Measurements from ENCODE around the gene DMKN. TPM values are rescaled to one million over a fixed set of nuclear protein-coding genes. Genes with fewer than 3 reads are reported as not detected.
"Not testable (repeated sequence)": the region's sequence is repeated elsewhere in the genome, so short reads cannot be mapped to it uniquely, and the experiment has no call there.

The DMKN gene
- total RNA-seq, 2 experiments from 2014 or later: not detected

DNA sequence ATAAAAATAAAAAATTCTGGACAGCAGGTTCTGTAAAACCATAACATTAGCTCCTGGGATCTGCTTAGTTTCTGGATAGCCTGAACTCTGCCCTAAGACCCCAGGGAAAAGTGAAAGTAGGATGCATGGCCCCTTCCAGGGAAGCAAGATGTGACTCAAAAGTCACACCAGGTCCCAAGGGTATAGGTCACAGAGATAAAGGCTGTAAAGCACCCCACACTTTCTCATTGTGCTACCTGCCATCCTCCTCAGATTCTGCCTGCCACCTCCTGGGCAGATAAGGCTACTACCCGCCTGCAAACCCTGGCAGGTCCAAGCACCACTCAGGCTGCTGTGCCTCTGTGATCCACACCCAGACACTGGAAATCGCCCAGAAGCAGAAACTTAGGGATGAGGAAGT, 44.8 kb downstream of the DMKN start:
- POLR2A ChIA-PET: interaction anchor here (1.3 kb wide), 1 partner anchor 116 kb away, joined by 5 read pairs; no protein-coding TSS in a partner anchor
- H3K36me3 Mint-ChIP-seq (ENCODE audit: low read depth): no peaks in the 10 kb centered on the region

DNA sequence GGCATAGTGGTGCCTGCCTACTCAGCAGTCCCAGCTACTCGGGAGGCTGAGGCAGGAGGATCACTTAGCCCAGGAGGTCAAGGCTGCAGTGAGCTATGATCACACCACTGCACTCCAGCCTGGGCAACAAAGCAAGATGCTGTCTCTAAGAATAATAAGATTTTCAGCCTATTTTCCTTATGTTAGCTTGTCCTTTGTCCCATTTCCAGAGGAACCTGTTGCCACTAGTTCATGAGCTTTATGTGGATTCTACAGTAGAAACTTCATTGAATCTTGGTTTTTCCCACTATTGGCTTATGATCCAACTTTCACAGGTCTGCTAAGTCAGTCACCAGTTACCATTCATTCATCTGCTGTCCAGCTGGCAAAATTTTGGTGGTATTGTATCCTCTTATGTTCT, 47.2 kb downstream of the DMKN start:
- Mint-ChIP-seq H3K36me3 (ENCODE audit: low read depth) (no peaks in the 10 kb centered on the region), H3K4me1 (ENCODE audit: low read depth) (peaks cover 28% of the 10 kb centered on the region), H3K9me3 (ENCODE audit: insufficient read depth) (no peaks in the 10 kb centered on the region), H3K27ac (no peak overlapping the region), H3K27me3 (ENCODE audit: low read depth) (peaks cover 12% of the 10 kb centered on the region), H3K4me3 (no peak overlapping the region)
- POLR2A ChIA-PET: no interaction called here
- CTCF ChIA-PET: interaction anchor here (0.7 to 1.2 kb wide), 5 partner anchors 15 to 197 kb away, joined by 3 to 12 read pairs (median 3); partner anchors contain the start of genes FFAR2 and USF2
- DNase-seq (no peak), ATAC-seq (no peak)

More for the DNA sequence above, 44.8 kb downstream of the DMKN start:
- peaks cover 12% of the 10 kb centered on the region for H3K27me3 Mint-ChIP-seq (ENCODE audit: low read depth)
- CTCF ChIA-PET: interaction anchor here (0.7 to 4.0 kb wide), 19 partner anchors 9 to 402 kb away, joined by 3 to 73 read pairs (median 3); partner anchors contain the start of genes FFAR1 and FFAR3
- peak; percentile 77 for DNase-seq
- peak; percentile 98 for ATAC-seq
- no peak overlapping the region for H3K4me3 Mint-ChIP-seq
- H3K9me3 Mint-ChIP-seq (ENCODE audit: insufficient read depth): no peaks in the 10 kb centered on the region
- no peak overlapping the region for H3K27ac Mint-ChIP-seq
- peaks cover 12% of the 10 kb centered on the region for H3K4me1 Mint-ChIP-seq (ENCODE audit: low read depth)

DNA sequence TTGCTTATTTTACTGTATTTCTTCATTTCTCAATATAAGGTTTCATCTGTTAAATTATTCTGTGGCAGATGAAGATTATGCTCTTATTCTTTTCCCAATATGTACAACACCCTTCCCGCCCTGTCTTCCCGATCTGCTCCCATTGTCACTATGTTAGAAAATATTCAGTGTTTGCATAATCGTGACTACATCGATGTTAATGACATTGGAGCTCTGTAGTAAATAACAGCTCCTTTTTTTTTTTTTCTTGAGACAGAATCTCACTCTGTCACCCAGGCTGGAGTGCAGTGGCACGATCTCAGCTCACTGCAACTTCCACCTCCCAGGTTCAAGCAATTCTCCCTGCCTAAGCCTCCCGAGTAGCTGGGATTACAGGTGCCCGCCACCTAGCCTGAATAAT, 50.5 kb downstream of the DMKN start:
- not testable (repeated sequence) for H3K9me3 Mint-ChIP-seq (ENCODE audit: insufficient read depth); DNase-seq; H3K36me3 Mint-ChIP-seq (ENCODE audit: low read depth)
- peaks cover 36% of the 10 kb centered on the region for H3K4me1 Mint-ChIP-seq (ENCODE audit: low read depth)
- peak; percentile 45 for ATAC-seq
- H3K4me3 Mint-ChIP-seq: peak overlapping the region; percentile 59
- H3K27ac Mint-ChIP-seq: peak overlapping the region; percentile 93
- peaks cover 13% of the 10 kb centered on the region for H3K27me3 Mint-ChIP-seq (ENCODE audit: low read depth)
- POLR2A ChIA-PET: interaction anchor here (0.5 to 1.0 kb wide), 2 partner anchors 110 to 284 kb away, joined by 3 to 5 read pairs; no protein-coding TSS in a partner anchor
- CTCF ChIA-PET: interaction anchor here (1.0 to 3.6 kb wide), 11 partner anchors 12 to 251 kb away, joined by 3 to 34 read pairs (median 8); partner anchors contain the start of genes FFAR2 and FFAR3

DNA sequence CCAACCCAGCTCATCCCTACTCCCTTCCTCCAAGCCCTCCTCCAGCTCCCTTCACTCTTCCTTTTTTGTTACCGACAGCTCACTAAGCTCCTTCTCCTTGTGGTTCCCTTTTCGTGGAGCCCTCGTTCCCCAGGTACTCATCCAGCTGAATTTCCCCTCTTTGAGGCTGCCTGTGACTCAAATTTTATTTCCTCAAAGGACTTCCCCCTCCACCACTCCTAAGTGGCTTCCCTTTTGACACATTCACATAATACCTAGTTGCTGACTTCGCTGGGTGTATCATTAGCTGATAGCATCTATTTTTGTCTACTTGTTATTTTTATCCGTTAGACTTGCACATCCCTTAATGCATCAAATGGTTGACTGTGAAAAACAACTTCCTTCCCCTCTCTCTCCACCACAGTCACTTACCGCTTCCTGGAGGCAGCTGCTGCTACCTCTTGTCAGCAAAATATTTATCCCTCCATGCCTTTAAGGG, 50.9 kb downstream of the DMKN start:
- H3K36me3 Mint-ChIP-seq (ENCODE audit: low read depth): no peaks in the 10 kb centered on the region
- peak; percentile 86 for DNase-seq
- peak overlapping the region; percentile 93 for H3K27ac Mint-ChIP-seq
- ATAC-seq: peak; percentile 93
- H3K27me3 Mint-ChIP-seq (ENCODE audit: low read depth): peaks cover 11% of the 10 kb centered on the region
- POLR2A ChIA-PET: interaction anchor here (0.5 to 1.0 kb wide), 2 partner anchors 109 to 1399 kb away, joined by 3 to 5 read pairs; no protein-coding TSS in a partner anchor
- CTCF ChIA-PET: interaction anchor here (0.7 to 3.6 kb wide), 11 partner anchors 11 to 251 kb away, joined by 3 to 34 read pairs (median 8); partner anchors contain the start of genes FFAR2 and FFAR3
- H3K4me3 Mint-ChIP-seq: peak overlapping the region; percentile 59
- H3K4me1 Mint-ChIP-seq (ENCODE audit: low read depth): peaks cover 36% of the 10 kb centered on the region
- H3K9me3 Mint-ChIP-seq (ENCODE audit: insufficient read depth): no peaks in the 10 kb centered on the region

DNA sequence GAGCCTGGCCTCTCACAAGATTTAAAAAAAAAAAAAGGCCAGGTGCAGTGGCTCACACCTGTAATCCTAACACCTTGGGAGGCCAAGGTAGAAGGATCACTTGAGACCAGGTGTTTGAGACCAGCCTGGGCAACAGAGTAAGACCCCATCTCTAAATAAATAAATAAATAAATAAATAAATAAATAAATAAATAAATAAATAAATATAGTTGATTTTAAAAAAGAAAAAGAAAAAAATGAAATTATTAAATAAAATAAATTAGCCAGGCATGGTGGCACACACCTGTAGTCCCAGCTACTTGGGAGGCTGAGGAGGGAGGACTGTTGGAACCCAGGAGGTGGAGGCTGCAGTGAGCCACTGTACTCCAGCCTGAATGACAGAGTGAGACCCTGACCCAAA, 51.7 kb downstream of the DMKN start:
- peaks cover 11% of the 10 kb centered on the region for H3K27me3 Mint-ChIP-seq (ENCODE audit: low read depth)
- CTCF ChIA-PET: interaction anchor here (1.6 to 3.6 kb wide), 5 partner anchors 10 to 250 kb away, joined by 8 to 34 read pairs (median 13); partner anchors contain the start of gene FFAR3
- H3K4me1 Mint-ChIP-seq (ENCODE audit: low read depth): peaks cover 40% of the 10 kb centered on the region
- DNase-seq; H3K36me3 Mint-ChIP-seq (ENCODE audit: low read depth); H3K4me3 Mint-ChIP-seq; H3K9me3 Mint-ChIP-seq (ENCODE audit: insufficient read depth); H3K27ac Mint-ChIP-seq; ATAC-seq: not testable (repeated sequence)
- POLR2A ChIA-PET: interaction anchor here (0.5 kb wide), 1 partner anchor 1400 kb away, joined by 3 read pairs; no protein-coding TSS in a partner anchor

DNA sequence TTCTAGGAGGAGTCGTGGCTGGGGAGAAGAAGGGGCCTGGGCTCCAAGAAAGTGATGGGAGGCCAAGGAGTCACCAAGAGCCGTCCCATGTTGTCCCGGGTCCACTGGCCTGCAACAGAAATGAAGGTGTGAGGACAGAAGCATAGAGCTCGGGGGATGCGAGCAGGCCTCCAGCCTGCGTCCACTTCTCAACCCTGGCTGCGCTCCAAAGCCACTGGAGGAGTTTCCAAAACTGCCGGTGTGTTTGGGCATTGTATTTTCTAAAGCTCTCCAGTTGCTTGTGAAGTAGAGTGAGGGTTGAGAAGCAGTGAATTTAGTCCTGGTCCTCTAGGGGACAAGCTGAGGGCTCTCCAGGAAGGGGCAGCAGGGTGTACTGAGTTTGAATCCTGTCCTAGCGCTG, 52.4 kb downstream of the DMKN start:
- H3K27me3 Mint-ChIP-seq (ENCODE audit: low read depth): peaks cover 10% of the 10 kb centered on the region
- POLR2A ChIA-PET: interaction anchor here (0.6 kb wide), 1 partner anchor 119 kb away, joined by 3 read pairs; no protein-coding TSS in a partner anchor
- no peaks in the 10 kb centered on the region for H3K36me3 Mint-ChIP-seq (ENCODE audit: low read depth)
- CTCF ChIA-PET: interaction anchor here (3.4 to 3.6 kb wide), 2 partner anchors 10 to 108 kb away, joined by 13 to 34 read pairs; no protein-coding TSS in a partner anchor
- H3K4me3 Mint-ChIP-seq: no peak overlapping the region
- H3K9me3 Mint-ChIP-seq (ENCODE audit: insufficient read depth): no peaks in the 10 kb centered on the region
- DNase-seq (no peak), ATAC-seq (no peak)
- H3K4me1 Mint-ChIP-seq (ENCODE audit: low read depth): peaks cover 40% of the 10 kb centered on the region
- peak overlapping the region; percentile 48 for H3K27ac Mint-ChIP-seq

DNA sequence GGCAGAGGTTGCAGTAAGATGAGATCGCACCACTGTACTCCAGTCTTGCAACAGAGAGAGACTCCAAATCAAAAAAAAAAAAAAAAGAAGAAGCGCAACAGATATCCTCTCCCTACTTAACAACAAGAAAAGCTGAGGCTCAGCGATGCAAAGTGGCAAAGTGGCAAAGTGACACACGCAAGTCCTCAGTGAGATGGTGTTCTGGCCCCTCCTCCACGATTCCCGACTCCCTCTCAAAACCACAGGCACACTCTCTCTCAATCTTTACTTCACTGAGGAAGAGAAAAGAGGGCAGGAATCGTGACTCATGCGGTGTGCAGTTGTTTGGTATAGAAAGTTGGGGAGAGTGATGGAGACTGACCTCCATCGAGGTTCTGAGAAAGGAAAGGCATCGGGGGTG, 52.8 kb downstream of the DMKN start:
- ChIA-PET CTCF (interaction anchor here (0.8 to 3.4 kb wide), 3 partner anchors 7 to 107 kb away, joined by 3 to 34 read pairs (median 3); no protein-coding TSS in a partner anchor), POLR2A (no interaction called here)
- H3K4me1 Mint-ChIP-seq (ENCODE audit: low read depth): peaks cover 45% of the 10 kb centered on the region
- H3K27ac Mint-ChIP-seq: peak overlapping the region; percentile 48
- no peaks in the 10 kb centered on the region for H3K9me3 Mint-ChIP-seq (ENCODE audit: insufficient read depth)
- peaks cover 12% of the 10 kb centered on the region for H3K27me3 Mint-ChIP-seq (ENCODE audit: low read depth)
- ATAC-seq: no peak
- no peak overlapping the region for H3K4me3 Mint-ChIP-seq
- no peaks in the 10 kb centered on the region for H3K36me3 Mint-ChIP-seq (ENCODE audit: low read depth)
- no peak for DNase-seq

DNA sequence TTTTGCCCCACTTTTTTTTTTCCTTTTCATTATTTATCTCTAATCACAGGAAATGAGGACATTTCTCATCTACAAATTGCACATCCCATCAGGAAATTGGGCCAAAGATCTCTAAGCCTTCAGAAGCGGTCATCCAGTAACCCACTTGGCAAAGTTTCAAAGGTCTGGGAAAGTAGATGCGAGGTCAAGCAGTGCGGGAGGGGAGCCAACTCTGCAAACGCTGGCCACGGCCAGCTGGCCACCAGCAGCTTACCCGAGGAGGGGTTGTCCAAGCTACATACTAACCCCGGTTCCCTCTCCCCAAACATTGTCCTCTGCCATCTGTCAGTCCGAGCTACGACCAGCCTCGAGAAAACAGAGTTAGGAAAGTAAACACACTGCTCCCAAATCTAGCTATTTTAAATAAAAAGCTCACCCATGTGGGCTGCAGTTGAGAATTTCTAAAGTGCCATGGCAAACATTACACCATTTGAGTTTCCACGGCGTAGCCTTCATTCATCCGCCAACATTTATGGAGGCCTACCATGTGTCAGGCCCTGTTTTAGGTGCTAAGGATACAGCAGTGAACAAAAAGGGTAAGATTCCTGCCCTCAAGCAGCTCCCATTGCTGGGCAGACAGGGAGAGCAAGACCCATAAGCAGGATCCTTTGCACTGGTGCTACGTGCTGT, 53.9 kb downstream of the DMKN start:
- no peak for DNase-seq
- ATAC-seq: no peak
- POLR2A ChIA-PET: no interaction called here
- Mint-ChIP-seq H3K9me3 (ENCODE audit: insufficient read depth) (no peaks in the 10 kb centered on the region), H3K36me3 (ENCODE audit: low read depth) (no peaks in the 10 kb centered on the region), H3K4me3 (no peak overlapping the region), H3K27me3 (ENCODE audit: low read depth) (peaks cover 7% of the 10 kb centered on the region), H3K4me1 (ENCODE audit: low read depth) (peaks cover 46% of the 10 kb centered on the region), H3K27ac (no peak overlapping the region)
- CTCF ChIA-PET: interaction anchor here (0.8 to 2.9 kb wide), 6 partner anchors 8 to 415 kb away, joined by 3 to 13 read pairs (median 3); no protein-coding TSS in a partner anchor

DNA sequence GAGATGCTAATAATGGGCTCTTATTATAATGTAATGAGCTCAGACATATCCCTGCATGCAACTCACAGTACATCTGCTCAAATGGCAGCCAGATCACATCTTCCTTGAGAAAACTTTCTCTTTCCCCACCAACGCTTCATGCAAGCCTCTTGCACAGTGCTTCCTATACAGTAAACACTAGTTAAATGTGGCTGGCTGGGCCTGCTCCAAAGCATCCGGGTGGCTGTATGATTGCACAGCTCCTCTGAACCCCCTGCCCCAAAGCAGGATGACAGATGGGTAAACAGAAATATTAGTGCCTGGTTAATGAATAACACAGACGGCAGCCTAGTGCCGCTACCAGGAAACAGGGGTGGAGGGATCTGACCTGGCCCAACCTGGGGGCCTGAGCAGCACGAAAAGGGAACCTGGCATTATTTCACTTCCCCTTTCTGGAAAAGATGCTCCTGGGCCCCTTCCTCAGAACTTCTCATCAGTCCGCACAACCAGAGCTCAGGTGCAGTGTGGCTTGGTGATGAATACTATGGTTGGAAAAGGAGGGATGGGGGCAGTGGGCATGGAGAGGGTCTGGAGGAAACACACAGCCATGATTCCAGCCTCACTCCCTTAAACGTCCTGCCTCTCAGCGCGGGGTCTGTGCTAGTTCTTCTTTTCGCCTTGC, 54.6 kb downstream of the DMKN start:
- ChIA-PET POLR2A (no interaction called here), CTCF (interaction anchor here (0.9 to 2.9 kb wide), 3 partner anchors 10 to 106 kb away, joined by 3 to 13 read pairs (median 6); no protein-coding TSS in a partner anchor)
- Mint-ChIP-seq H3K4me1 (ENCODE audit: low read depth) (peaks cover 42% of the 10 kb centered on the region), H3K9me3 (ENCODE audit: insufficient read depth) (no peaks in the 10 kb centered on the region), H3K4me3 (no peak overlapping the region), H3K27me3 (ENCODE audit: low read depth) (peaks cover 7% of the 10 kb centered on the region), H3K27ac (no peak overlapping the region), H3K36me3 (ENCODE audit: low read depth) (no peaks in the 10 kb centered on the region)
- DNase-seq (no peak), ATAC-seq (no peak)

DNA sequence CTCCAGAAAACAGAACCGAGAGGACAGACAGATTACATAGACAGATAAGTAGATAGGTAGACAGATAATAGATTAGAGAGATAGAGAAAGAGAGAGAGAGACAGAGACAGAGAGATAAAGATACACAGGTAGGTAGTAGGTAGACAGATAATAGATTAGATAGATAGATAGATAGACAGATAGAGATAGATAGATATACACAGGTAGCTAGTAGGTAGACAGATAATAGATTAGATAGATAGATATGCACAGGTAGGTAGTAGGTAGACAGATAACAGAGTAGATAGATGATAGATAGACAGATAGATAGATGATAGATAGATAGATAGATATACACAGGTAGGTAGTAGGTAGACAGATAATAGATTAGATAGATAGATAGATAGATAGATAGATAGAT, 55.3 kb downstream of the DMKN start:
- ChIA-PET POLR2A (no interaction called here), CTCF (interaction anchor here (2.9 kb wide), 1 partner anchor 10 kb away, joined by 13 read pairs; no protein-coding TSS in a partner anchor)
- Mint-ChIP-seq H3K27me3 (ENCODE audit: low read depth) (peaks cover 7% of the 10 kb centered on the region), H3K36me3 (ENCODE audit: low read depth) (no peaks in the 10 kb centered on the region), H3K4me3 (no peak overlapping the region), H3K4me1 (ENCODE audit: low read depth) (peaks cover 35% of the 10 kb centered on the region), H3K27ac (no peak overlapping the region), H3K9me3 (ENCODE audit: insufficient read depth) (no peaks in the 10 kb centered on the region)
- DNase-seq (no peak), ATAC-seq (no peak)

DNA sequence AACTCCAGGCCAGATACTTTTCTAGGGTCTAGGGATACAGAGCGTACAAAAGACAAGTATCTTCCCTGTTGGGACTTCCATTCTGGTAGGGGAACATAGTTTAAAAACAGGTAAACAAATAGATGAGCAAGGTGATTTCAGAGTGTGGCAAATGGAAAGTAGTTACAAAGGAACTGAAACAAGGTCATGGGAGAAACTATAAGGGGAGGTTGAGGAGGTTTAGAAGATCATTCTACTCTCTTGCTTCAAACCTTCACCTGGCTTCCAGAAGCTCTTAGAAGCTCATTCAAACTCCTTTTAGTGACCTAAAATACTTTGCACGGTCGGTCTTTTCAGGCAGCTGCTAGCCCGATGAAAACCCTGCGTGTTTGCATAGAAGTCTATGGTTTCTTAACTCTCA, 56.3 kb downstream of the DMKN start:
- Mint-ChIP-seq H3K9me3 (ENCODE audit: insufficient read depth) (no peaks in the 10 kb centered on the region), H3K27me3 (ENCODE audit: low read depth) (peaks cover 13% of the 10 kb centered on the region), H3K36me3 (ENCODE audit: low read depth) (no peaks in the 10 kb centered on the region), H3K4me3 (no peak overlapping the region), H3K27ac (no peak overlapping the region), H3K4me1 (ENCODE audit: low read depth) (peaks cover 28% of the 10 kb centered on the region)
- no peak for ATAC-seq
- POLR2A ChIA-PET: no interaction called here
- CTCF ChIA-PET: interaction anchor here (2.9 kb wide), 1 partner anchor 11 kb away, joined by 13 read pairs; no protein-coding TSS in a partner anchor
- no peak for DNase-seq

Measured in activated CD8-positive, alpha-beta T cell treated with anti-CD3 and anti-CD28 coated beads, Interleukin-2, amount 10 ng/mL, durations not matched to agents 7 days and 5 days (primary cell).